GM12865 (cell line): Measurements from ENCODE around the gene ERVFRD-1.
"Not testable (repeated sequence)": the region's sequence is repeated elsewhere in the genome, so short reads cannot be mapped to it uniquely, and the experiment has no call there.

Experiments used
- DNase-seq: peaks from one replicate; pipeline ENCODE4 v3.0.0; 2010; ENCODE audit warnings: low read depth
- H3K4me3 ChIP-seq: 2 replicates; pipeline ENCODE4 v1.5.1; 2011; ENCODE audit warnings: mild to moderate bottlenecking, low read depth, low read length, control low read depth
- TF ChIP-seq, protein P1 (sequence below): IDR thresholded peaks from 2 replicates; pipeline ENCODE4 v1.5.1; 2011; ENCODE audit warnings: low read length, control low read depth, low read depth, inconsistent platforms; ENCODE audit not compliant: insufficient read depth; ENCODE audit errors: missing control alignments

Gene ERVFRD-1

DNA sequence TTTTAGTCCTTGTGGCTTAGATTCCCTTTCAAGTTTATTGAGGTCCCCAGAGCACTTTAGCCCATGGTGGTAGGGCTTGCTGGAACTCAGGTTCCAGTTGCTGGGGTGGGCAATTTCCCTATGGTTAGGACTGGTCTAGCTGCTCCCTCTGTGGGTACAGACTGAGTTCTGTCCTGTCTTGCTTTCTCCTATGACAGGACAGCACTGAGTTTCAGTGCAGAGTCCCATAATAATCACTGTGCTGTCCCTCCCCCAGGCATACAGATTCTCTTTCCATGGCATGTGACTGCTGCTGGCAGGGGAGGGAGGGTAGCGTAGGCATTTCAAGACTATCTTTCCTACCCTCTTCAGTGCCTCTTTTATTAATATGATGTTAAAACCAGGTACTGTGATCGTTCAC, 17.1 kb upstream of the ERVFRD-1 start:
- H3K4me3 ChIP-seq: no peak overlapping the region
- TF ChIP-seq, protein P1, sequence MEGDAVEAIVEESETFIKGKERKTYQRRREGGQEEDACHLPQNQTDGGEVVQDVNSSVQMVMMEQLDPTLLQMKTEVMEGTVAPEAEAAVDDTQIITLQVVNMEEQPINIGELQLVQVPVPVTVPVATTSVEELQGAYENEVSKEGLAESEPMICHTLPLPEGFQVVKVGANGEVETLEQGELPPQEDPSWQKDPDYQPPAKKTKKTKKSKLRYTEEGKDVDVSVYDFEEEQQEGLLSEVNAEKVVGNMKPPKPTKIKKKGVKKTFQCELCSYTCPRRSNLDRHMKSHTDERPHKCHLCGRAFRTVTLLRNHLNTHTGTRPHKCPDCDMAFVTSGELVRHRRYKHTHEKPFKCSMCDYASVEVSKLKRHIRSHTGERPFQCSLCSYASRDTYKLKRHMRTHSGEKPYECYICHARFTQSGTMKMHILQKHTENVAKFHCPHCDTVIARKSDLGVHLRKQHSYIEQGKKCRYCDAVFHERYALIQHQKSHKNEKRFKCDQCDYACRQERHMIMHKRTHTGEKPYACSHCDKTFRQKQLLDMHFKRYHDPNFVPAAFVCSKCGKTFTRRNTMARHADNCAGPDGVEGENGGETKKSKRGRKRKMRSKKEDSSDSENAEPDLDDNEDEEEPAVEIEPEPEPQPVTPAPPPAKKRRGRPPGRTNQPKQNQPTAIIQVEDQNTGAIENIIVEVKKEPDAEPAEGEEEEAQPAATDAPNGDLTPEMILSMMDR: no peak
- no peak for DNase-seq

- TF ChIP-seq, protein P1: no peak
- no peak overlapping the region for H3K4me3 ChIP-seq
- DNase-seq: no peak
Measured at GRCh38 chr6:11126876-11127275, 15.4 kb upstream of the ERVFRD-1 start.

- H3K4me3 ChIP-seq: no peak overlapping the region
- TF ChIP-seq, protein P1: no peak
- no peak for DNase-seq
Measured at GRCh38 chr6:11123978-11124377, 12.5 kb upstream of the ERVFRD-1 start.

DNA sequence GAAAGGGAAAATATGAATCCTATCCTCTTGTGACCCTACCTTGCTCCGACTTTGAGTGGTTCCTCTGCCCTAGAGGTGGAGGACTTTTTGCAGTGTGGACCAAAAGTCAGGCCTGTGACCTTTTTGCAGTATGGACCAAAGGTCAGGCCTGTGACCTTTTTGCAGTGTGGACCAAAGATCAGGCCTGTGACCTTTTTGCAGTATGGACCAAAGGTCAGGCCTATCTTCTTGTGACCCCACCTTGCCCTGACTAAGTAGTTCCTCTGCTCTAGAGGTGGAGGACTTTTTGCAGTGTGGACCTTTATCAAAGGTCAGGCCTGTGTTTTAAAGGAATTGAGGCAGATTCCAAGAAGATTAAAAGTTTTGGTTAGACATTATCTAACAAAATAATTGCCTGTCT, 10.9 kb upstream of the ERVFRD-1 start:
- DNase-seq: no peak
- no peak overlapping the region for H3K4me3 ChIP-seq
- TF ChIP-seq, protein P1: no peak

GRCh38 chr6:11121851-11122250, 10.3 kb upstream of the ERVFRD-1 start:
- DNase-seq: no peak
- TF ChIP-seq, protein P1: no peak
- no peak overlapping the region for H3K4me3 ChIP-seq

- H3K4me3 ChIP-seq: no peak overlapping the region
- TF ChIP-seq, protein P1: no peak
- no peak for DNase-seq
Measured at GRCh38 chr6:11120271-11121005, 8.9 kb upstream of the ERVFRD-1 start.

DNA sequence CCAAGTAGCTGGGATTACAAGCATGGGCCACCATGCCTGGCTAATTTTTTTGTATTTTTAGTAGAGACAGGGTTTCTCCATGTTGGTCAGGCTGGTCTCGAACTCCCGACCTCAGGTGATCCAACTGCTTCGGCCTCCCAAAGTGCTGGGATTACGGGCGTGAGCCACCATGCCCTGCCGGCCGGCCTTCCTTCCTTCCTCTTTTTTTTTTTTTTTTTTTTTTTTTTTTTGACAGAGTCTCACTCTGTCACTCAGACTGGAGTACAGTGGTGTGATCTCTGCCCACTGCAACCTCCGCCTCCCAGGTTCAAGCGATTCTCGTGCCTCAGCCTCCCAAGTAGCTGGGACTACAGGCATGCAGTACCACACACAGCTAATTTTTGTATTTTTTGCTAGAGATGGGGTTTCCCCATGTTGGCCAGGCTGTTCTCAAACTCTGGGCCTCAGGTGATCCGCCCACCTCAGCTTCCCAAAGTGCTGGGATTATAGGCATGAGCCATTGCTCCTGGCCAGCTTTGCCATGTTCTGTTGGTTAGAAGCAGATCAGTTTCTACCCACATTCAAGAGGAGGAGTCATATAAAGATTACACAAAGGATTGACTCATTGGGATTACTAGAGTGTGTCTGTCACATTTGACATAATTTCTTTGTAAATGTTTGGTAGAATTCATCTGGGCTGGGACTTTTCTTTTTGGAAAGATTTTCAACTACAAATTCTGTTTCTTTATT, 4.4 kb upstream of the ERVFRD-1 start:
- H3K4me3 ChIP-seq, DNase-seq: not testable (repeated sequence)
